Tibial nerve (tissue), 3 donors: Measurements from ENCODE around the gene DPP3.
"Not testable (repeated sequence)": the region's sequence is repeated elsewhere in the genome, so short reads cannot be mapped to it uniquely, and the experiment has no call there.

ENCODE experiments used
- CTCF ChIP-seq, 5 experiments: fragments of 200-600 bp in 3 of 5; fragments of 450-650 bp in 2 of 5; sonication (generic) in 3 of 5; IDR thresholded peaks; one replicate each; pipeline ENCODE4 v1.5.1; 2016 to 2019; ENCODE audit warnings: antibody characterized with exemption in 5 of 5, mild to moderate bottlenecking in 3 of 5, moderate library complexity in 2 of 5
- POLR2A ChIP-seq, 2 donors: fragments of 450-650 bp; IDR thresholded peaks; one replicate each; pipeline ENCODE4 v1.6.1; 2017; ENCODE audit warnings: antibody characterized with exemption in 2 of 2, mild to moderate bottlenecking in 2 of 2, moderate library complexity in 2 of 2

DNA sequence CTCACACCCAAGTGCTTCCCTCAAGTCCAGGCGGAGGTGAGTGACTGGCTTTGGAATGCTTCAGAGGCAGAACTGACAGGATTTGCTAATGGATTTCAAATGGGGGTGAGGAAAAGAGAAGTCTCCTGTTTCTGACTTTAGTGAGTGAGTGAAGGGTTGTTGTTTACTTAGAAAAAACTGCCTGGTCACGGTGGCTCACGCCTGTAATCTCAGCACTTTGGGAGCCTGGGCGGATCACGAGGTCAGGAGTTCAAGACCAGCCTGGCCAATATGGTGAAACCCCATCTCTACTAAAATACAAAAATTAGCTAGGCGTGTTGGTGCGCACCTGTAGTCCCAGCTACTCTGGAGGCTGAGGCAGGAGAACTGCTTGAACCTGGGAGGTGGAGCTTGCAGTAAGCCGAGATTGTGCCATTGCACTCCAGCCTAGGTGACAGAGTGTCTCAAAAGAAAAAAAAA, 48.3 kb upstream of the DPP3 start:
- TF ChIP-seq CTCF, POLR2A (IDR thresholded peaks at IDR 0.05): not testable (repeated sequence)
